Activated CD4-positive, alpha-beta memory T cell treated with anti-CD3 and anti-CD28 coated beads for 36 hours (primary cell): Measurements from ENCODE around the gene SST. TPM values are rescaled to one million over a fixed set of nuclear protein-coding genes. Genes with fewer than 3 reads are reported as not detected.

Experiments
- CTCF ChIA-PET: fragments of 350-600 bp; sonication (Branson Sonifier 250); formaldehyde crosslinking; loops from one replicate; lab custom pipeline; 2021; ENCODE audit warnings: antibody characterized with exemption, inconsistent platforms; lab: Charles Lee
- POLR2A ChIA-PET: fragments of 350-600 bp; sonication (Branson Sonifier 250); formaldehyde crosslinking; loops from one replicate; lab custom pipeline; 2021; ENCODE audit warnings: antibody characterized with exemption; lab: Charles Lee
- DNase-seq: peaks from one replicate; pipeline ENCODE4 v3.0.0-alpha.2; 2020
- H3K27ac Mint-ChIP-seq: one replicate; pipeline ENCODE4 v1.8.0; 2021; ENCODE audit warnings: mixed read lengths
- H3K27me3 Mint-ChIP-seq: one replicate; pipeline ENCODE4 v1.8.0; 2021; ENCODE audit warnings: mixed read lengths
- H3K36me3 Mint-ChIP-seq: one replicate; pipeline ENCODE4 v1.8.0; 2021; ENCODE audit warnings: mixed read lengths
- H3K4me1 Mint-ChIP-seq: one replicate; pipeline ENCODE4 v1.8.0; 2021; ENCODE audit warnings: low read depth, mixed read lengths
- H3K4me3 Mint-ChIP-seq: one replicate; pipeline ENCODE4 v1.8.0; 2021; ENCODE audit warnings: mild to moderate bottlenecking, mixed read lengths
- H3K9me3 Mint-ChIP-seq: one replicate; pipeline ENCODE4 v1.8.0; 2021; ENCODE audit warnings: mixed read lengths
- intact Hi-C: fragments of 100-400 bp; cut with micrococcal nuclease; formaldehyde crosslinking; loops from one replicate; pipeline ENCODE4 v1.15.1; 2023
- total RNA-seq, 2 experiments: library from RNA; stranded (reverse); gene quantifications; one replicate each; pipeline ENCODE4 v1.2.3, GENCODE V29; 2021

SST gene
- not detected for total RNA-seq

- CTCF ChIA-PET: interaction anchor here (2.5 to 11.3 kb wide), 3 partner anchors 9 to 351 kb away, joined by 17 to 117 read pairs (median 44); no protein-coding TSS in a partner anchor
- Mint-ChIP-seq H3K4me3 (no peak within 1 kb of the TSS), H3K4me1 (peaks cover 6% of the 10 kb centered on the region), H3K27ac (no peak within 1 kb of the TSS), H3K9me3 (no peaks in the 10 kb centered on the region), H3K27me3 (peaks cover 65% of the 10 kb centered on the region), H3K36me3 (no peaks in the 10 kb centered on the region)
- peak; percentile 49 for DNase-seq
- POLR2A ChIA-PET: interaction anchor here (1.2 kb wide), 1 partner anchor 8 kb away, joined by 3 read pairs; no protein-coding TSS in a partner anchor
- intact Hi-C loops: no loop called here
Observed at GRCh38 chr3:187669675-187670504, at the start of gene SST. Gene SST, minus strand, starts transcription at chr3:187670394. Its CDS starts 103 bp downstream, at chr3:187670291.

- no peak for DNase-seq
- Mint-ChIP-seq H3K4me3 (no peak overlapping the region), H3K4me1 (no peaks in the 10 kb centered on the region), H3K36me3 (peaks cover 27% of the 10 kb centered on the region), H3K9me3 (no peaks in the 10 kb centered on the region), H3K27ac (no peak overlapping the region), H3K27me3 (no peaks in the 10 kb centered on the region)
- intact Hi-C loops: no loop called here
- CTCF ChIA-PET: interaction anchor here (0.7 to 9.0 kb wide), 4 partner anchors 19 to 499 kb away, joined by 3 to 142 read pairs (median 3); no protein-coding TSS in a partner anchor
- POLR2A ChIA-PET: no interaction called here
Observed at GRCh38 chr3:187719628-187720336, 49.6 kb upstream of the SST start.

GRCh38 chr3:187718802-187719201 is 48.6 kb upstream of the SST start:
- POLR2A ChIA-PET: no interaction called here

GRCh38 chr3:187717572-187717971 is 47.4 kb upstream of the SST start:
- DNase-seq: no peak
- Mint-ChIP-seq H3K9me3 (no peaks in the 10 kb centered on the region), H3K27ac (no peak overlapping the region), H3K36me3 (peaks cover 14% of the 10 kb centered on the region), H3K27me3 (no peaks in the 10 kb centered on the region), H3K4me1 (peaks cover 12% of the 10 kb centered on the region), H3K4me3 (no peak overlapping the region)
- ChIA-PET CTCF (interaction anchor here (0.7 to 9.0 kb wide), 7 partner anchors 14 to 1236 kb away, joined by 3 to 142 read pairs (median 40); partner anchors contain the start of gene RTP2), POLR2A (no interaction called here)
- intact Hi-C loops: no loop called here

More at GRCh38 chr3:187718802-187719201, 48.6 kb upstream of the SST start:
- Mint-ChIP-seq H3K4me3 (no peak overlapping the region), H3K27me3 (no peaks in the 10 kb centered on the region), H3K4me1 (peaks cover 9% of the 10 kb centered on the region), H3K36me3 (peaks cover 20% of the 10 kb centered on the region), H3K9me3 (no peaks in the 10 kb centered on the region), H3K27ac (no peak overlapping the region)
- CTCF ChIA-PET: interaction anchor here (1.1 to 9.0 kb wide), 4 partner anchors 20 to 400 kb away, joined by 3 to 142 read pairs (median 40); no protein-coding TSS in a partner anchor
- intact Hi-C loops: no loop called here
- DNase-seq: no peak

GRCh38 chr3:187714404-187714979 is 44.3 kb upstream of the SST start:
- intact Hi-C loops: loop anchor here (1.0 kb wide), 4 partner anchors 35 to 494 kb away; no protein-coding TSS in a partner anchor
- Mint-ChIP-seq H3K9me3 (no peaks in the 10 kb centered on the region), H3K27ac (no peak overlapping the region), H3K4me1 (peaks cover 12% of the 10 kb centered on the region), H3K4me3 (no peak overlapping the region), H3K36me3 (no peaks in the 10 kb centered on the region), H3K27me3 (no peaks in the 10 kb centered on the region)
- peak; percentile 82 for DNase-seq
- CTCF ChIA-PET: interaction anchor here (0.6 to 9.0 kb wide), 18 partner anchors 11 to 1743 kb away, joined by 3 to 142 read pairs (median 4); partner anchors contain the start of gene RTP2
- POLR2A ChIA-PET: no interaction called here

GRCh38 chr3:187713504-187713903 is 43.3 kb upstream of the SST start:
- POLR2A ChIA-PET: no interaction called here
- H3K27me3 Mint-ChIP-seq: no peaks in the 10 kb centered on the region
- CTCF ChIA-PET: interaction anchor here (0.6 to 9.0 kb wide), 13 partner anchors 10 to 1241 kb away, joined by 3 to 142 read pairs (median 7); partner anchors contain the start of gene RTP2
- no peak overlapping the region for H3K4me3 Mint-ChIP-seq
- intact Hi-C loops: no loop called here
- H3K4me1 Mint-ChIP-seq: peaks cover 12% of the 10 kb centered on the region
- H3K27ac Mint-ChIP-seq: no peak overlapping the region
- DNase-seq: peak; percentile 24
- no peaks in the 10 kb centered on the region for H3K36me3 Mint-ChIP-seq
- H3K9me3 Mint-ChIP-seq: no peaks in the 10 kb centered on the region

- POLR2A ChIA-PET: no interaction called here
- H3K4me1 Mint-ChIP-seq: peaks cover 7% of the 10 kb centered on the region
Observed at GRCh38 chr3:187709155-187709554, 39.0 kb upstream of the SST start.

GRCh38 chr3:187708696-187709095 is 38.5 kb upstream of the SST start:
- intact Hi-C loops: no loop called here
- no peaks in the 10 kb centered on the region for H3K36me3 Mint-ChIP-seq
- H3K27ac Mint-ChIP-seq: no peak overlapping the region
- CTCF ChIA-PET: interaction anchor here (1.1 to 3.2 kb wide), 4 partner anchors 29 to 1246 kb away, joined by 4 to 13 read pairs (median 4); no protein-coding TSS in a partner anchor
- H3K27me3 Mint-ChIP-seq: no peaks in the 10 kb centered on the region
- POLR2A ChIA-PET: no interaction called here
- H3K4me3 Mint-ChIP-seq: no peak overlapping the region
- H3K9me3 Mint-ChIP-seq: no peaks in the 10 kb centered on the region
- DNase-seq: no peak
- H3K4me1 Mint-ChIP-seq: peaks cover 2% of the 10 kb centered on the region

More at GRCh38 chr3:187709155-187709554, 39.0 kb upstream of the SST start:
- Mint-ChIP-seq H3K9me3 (no peaks in the 10 kb centered on the region), H3K4me3 (no peak overlapping the region), H3K27ac (no peak overlapping the region), H3K27me3 (no peaks in the 10 kb centered on the region), H3K36me3 (no peaks in the 10 kb centered on the region)
- no peak for DNase-seq
- intact Hi-C loops: no loop called here
- CTCF ChIA-PET: interaction anchor here (1.1 to 3.2 kb wide), 4 partner anchors 29 to 1246 kb away, joined by 4 to 13 read pairs (median 4); no protein-coding TSS in a partner anchor

GRCh38 chr3:187706971-187707370 is 36.8 kb upstream of the SST start:
- no peak overlapping the region for H3K4me3 Mint-ChIP-seq
- no peaks in the 10 kb centered on the region for H3K9me3 Mint-ChIP-seq
- H3K27ac Mint-ChIP-seq: no peak overlapping the region
- intact Hi-C loops: no loop called here
- H3K4me1 Mint-ChIP-seq: no peaks in the 10 kb centered on the region
- H3K27me3 Mint-ChIP-seq: no peaks in the 10 kb centered on the region
- ChIA-PET CTCF (interaction anchor here (1.3 to 7.1 kb wide), 2 partner anchors 9 to 27 kb away, joined by 4 to 40 read pairs; no protein-coding TSS in a partner anchor), POLR2A (no interaction called here)
- no peak for DNase-seq
- no peaks in the 10 kb centered on the region for H3K36me3 Mint-ChIP-seq

GRCh38 chr3:187705164-187705563 is 35.0 kb upstream of the SST start:
- H3K4me3 Mint-ChIP-seq: no peak overlapping the region
- no peaks in the 10 kb centered on the region for H3K4me1 Mint-ChIP-seq
- no peaks in the 10 kb centered on the region for H3K27me3 Mint-ChIP-seq
- intact Hi-C loops: no loop called here
- no peak overlapping the region for H3K27ac Mint-ChIP-seq
- POLR2A ChIA-PET: no interaction called here
- DNase-seq: no peak
- no peaks in the 10 kb centered on the region for H3K36me3 Mint-ChIP-seq
- CTCF ChIA-PET: interaction anchor here (1.2 to 7.1 kb wide), 2 partner anchors 10 to 26 kb away, joined by 6 to 40 read pairs; no protein-coding TSS in a partner anchor
- no peaks in the 10 kb centered on the region for H3K9me3 Mint-ChIP-seq

GRCh38 chr3:187702507-187703033 is 32.4 kb upstream of the SST start, which contains the start of gene RTP2:
Gene RTP2, minus strand, starts transcription at chr3:187702557. Its CDS starts 429 bp downstream, at chr3:187702128.
- H3K27me3 Mint-ChIP-seq: no peaks in the 10 kb centered on the region
- ChIA-PET POLR2A (no interaction called here), CTCF (interaction anchor here (1.0 to 7.1 kb wide), 4 partner anchors 13 to 384 kb away, joined by 3 to 40 read pairs (median 12); no protein-coding TSS in a partner anchor)
- no peaks in the 10 kb centered on the region for H3K9me3 Mint-ChIP-seq
- intact Hi-C loops: no loop called here
- no peaks in the 10 kb centered on the region for H3K4me1 Mint-ChIP-seq
- H3K36me3 Mint-ChIP-seq: no peaks in the 10 kb centered on the region
- no peak within 1 kb of the TSS for H3K27ac Mint-ChIP-seq
- no peak for DNase-seq
- no peak within 1 kb of the TSS for H3K4me3 Mint-ChIP-seq
